Activated gamma-delta T cell treated with anti-CD3 and anti-CD28 coated beads, Interleukin-2, amount 50 U/mL, for 16 hours (primary cell): Measurements from ENCODE around the gene SMAD3.

Experiments
- DNase-seq: peaks from one replicate; pipeline ENCODE4 v3.0.0-alpha.2; 2020; ENCODE audit warnings: low read depth

SMAD3 gene

GRCh38 chr15:67097424-67097823 is 32.0 kb downstream of the SMAD3 start:
- DNase-seq, result no peak

DNA sequence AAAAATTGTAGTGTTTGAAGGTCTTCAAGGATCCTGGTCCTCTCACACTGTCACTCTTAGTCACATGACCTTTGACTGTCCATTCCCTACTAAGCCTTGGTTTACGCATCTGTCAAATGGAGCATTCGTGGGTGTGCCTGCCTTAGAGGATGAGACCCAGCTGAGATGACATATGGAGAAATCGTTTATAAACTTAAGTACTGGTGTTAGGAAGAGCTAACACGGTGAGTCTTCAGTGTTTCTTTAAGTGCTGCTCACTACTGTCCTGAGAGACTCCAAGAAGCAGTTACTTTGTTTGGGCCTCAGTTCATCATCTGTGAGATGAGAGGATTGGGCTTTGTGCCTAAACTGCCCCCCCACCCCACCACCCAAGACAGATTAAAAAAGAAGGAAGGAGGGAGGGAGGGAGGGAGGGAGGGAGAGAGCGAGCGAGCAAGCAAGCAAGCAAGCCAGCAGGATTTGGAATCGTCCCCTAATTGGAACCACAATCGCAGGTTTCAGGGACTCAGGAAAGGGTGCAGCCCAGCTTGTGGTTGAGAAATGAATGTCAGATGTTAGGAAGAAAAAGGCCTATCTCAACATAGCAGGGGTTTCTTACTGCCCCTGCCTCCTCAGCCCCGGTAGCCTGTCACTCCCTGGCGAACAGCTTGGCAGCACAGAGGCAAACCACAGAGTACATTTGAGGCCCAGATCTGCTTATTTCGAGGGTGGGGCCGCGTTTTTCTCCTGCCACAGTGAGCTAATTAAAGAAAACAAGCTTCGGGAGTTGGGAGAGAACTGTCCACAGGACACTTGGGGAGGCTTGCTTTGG is 32.7 kb downstream of the SMAD3 start:
- DNase-seq, result no peak

DNA sequence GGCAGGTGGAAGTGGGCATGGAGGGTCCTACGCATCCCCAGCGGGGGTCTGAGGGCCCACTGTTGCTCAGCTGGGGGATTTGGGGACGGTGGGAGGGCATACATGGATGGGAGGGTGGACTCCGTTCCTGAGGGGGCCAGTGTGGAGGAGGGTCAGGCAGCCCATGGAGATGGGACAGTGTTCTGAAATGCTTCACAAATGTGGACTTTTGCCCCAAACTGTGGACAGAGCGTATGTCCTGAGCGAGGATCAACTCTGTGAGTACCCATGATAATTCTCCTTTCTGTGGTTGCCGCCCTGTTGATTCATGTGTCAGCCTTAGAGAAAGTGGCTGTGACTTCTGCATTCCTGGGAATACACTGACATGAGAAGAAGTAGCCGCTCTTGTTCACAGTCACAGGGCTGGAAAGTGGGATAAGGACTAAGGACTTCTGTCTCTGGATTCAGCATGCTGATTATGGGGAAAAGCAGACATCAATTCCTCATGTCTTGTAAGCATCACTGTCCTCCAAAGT is 33.4 kb downstream of the SMAD3 start:
- no peak for DNase-seq

DNA sequence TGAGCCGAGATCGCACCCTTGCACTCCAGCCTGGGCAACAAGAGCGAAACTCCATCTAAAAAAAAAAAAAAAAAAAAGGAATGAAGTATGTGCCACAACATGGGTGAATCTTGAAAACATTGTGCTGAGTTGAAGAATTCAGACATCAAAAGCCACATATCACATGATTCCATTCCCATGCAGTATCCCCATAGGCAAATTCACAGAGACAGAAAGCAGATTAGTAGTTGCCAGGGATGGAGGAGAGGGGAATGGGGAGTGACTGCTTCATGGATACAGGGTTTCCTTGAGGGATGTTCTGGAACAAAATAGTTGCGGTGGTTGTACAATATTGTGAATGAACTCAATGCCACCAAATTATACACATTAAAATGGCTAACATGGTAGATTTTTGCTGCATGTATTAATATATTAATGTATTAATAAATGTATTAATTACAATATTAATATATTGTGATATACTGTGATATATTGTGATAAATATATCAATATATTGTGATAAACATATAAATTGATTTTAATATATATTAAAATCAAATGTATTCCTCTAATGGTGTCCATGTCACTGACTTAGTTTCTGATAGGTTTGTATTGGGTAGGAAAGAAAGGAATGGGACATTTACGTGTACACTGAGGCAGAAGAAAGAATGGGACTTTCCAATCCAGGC is 34.9 kb downstream of the SMAD3 start:
- no peak for DNase-seq

DNA sequence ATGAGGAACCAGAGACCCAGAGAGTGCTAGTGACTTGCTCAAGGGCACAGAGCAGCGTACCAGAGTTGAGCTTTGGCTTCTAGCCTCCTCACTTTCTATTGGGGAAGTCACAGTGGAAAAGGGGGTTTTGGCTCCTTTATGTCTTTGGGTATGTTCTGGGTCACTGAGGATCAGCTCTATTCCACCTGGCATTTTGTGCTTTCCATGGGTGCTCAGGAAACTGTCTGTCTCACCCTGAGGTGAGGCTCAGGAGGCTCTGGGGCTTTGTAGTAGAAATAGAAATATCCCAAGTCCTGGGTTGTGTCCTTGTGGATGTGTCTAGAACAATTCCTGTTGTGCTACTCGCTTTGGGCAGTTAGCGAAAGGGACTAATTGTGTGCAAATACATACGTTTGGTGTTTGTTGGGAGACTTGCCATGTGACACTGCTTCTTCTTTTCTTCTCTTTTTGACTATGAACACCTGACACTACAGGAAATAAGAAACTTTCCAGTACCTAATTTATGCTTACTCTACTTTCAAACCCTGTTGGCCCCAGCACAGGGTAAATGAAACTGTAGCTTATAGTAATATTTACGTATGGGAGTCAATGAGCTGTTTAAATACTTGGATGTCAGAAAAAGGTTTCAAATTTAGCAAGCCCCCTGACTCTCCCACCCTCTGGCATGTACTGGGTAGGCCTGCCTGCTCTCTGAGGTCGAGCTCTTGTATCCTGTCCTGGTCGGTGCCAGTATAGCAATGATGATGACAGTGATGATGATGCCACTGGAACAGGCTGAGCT is 35.6 kb downstream of the SMAD3 start:
- no peak for DNase-seq

DNA sequence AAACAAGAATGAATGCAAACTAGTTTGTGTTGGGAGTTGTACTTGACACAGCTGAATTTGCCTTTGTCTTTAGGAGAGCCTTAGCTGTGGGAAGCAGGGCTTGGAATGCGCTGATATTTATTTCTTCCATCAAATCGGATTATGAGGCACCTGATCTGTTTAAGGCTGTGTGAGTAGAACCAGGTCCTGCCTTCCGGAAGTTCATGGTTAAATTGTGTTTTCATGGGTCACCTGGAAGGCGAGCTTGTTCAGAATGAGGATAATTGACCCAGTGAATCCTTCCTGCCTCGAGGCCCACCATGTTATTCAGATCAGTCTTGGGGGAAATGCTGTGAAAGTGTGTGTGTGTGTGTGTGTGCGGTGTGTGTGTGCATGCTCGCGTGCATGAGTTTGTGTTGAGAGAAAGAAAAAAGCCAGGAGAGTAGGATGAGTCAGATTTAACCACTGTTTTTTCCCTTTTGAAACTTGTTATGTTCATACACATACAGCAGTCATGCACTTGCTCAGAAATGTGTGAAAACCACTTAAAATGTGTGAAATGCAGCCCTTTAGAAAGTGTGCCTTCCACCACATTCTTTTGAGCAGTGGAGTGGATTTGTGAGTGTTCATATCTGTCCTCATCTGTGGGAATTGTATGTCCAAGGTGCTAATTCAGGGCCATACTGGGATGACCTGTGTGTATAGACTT is 36.7 kb downstream of the SMAD3 start:
- peak; percentile 48 for DNase-seq

- DNase-seq, result no peak
Observed at GRCh38 chr15:67102599-67102929, 37.2 kb downstream of the SMAD3 start.

DNA sequence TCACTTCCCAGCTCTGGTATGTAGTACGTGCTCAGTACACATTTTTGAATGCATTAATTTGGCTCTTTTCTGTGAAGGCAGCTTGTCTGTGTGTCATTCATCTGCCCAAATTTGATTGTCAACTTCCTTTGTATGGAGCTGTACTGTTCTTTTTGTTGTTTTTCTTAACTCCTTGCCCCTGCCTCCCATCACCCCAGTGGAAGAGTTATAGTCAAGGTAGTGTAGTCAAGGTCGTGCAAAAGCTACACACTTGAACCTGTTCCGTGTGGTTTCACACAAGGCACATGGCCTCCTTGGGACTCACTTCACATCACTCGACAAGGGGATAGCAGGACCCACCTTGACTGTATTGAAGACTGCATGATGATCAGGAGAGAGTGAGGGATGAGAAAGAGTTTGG is 37.6 kb downstream of the SMAD3 start:
- no peak for DNase-seq

DNA sequence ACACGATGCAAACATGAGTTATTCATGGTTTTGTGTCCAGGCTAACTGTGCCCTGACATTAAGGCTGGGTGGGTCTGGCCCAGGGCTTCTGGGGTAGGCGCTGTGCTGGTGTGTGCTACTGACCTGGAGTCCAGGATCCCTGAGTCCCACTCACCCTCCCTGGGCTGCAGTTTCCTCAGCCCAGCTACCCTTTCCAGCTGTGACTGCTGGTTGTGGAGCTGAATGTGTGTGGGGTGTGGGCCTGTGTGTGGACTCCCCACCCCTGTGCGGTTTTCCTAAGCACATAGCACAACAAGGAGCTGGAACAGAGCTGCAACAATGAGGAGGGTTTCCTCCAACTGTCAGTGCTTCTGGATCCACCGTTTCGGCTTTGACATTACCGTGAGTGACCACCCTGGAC is 38.0 kb downstream of the SMAD3 start:
- no peak for DNase-seq

DNA sequence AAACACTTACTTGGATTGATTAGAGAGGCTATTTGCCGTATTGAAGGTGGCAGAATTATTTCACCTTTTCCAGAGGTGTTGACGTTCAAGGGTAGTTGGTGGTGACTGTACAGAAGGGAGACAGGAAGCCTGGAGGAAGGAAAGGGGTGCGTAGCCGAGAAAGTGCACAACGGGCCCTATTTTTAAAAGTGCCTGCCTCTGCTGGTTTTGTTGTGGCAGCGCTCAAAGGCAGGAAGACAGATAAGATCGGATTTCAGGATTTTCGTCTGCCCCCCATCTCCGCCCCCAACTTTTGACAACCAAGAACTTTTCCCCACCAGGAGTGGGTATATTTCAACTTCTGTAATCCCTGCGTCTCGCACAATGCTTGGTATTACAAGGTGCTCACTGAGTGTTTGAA is 38.5 kb downstream of the SMAD3 start:
- no peak for DNase-seq

DNA sequence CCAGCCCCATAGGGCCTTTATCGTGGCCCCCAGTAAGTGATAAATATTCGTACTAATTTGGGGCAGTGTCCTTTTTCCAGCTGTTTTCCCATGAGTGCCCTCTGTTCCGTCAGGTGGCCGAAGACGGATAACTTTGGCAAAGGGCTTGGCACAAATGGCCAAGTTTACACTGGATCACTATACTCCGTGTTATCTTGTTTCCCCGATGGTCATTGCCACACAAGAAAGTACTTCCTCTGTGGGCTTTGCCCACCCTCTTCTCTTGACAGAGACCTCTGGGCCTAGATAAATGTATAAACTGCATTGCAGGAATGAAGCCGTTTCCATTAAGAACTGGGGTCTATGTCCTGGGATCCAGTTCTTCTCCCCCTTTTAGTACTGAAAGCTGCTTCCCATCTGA is 39.1 kb downstream of the SMAD3 start:
- no peak for DNase-seq

DNA sequence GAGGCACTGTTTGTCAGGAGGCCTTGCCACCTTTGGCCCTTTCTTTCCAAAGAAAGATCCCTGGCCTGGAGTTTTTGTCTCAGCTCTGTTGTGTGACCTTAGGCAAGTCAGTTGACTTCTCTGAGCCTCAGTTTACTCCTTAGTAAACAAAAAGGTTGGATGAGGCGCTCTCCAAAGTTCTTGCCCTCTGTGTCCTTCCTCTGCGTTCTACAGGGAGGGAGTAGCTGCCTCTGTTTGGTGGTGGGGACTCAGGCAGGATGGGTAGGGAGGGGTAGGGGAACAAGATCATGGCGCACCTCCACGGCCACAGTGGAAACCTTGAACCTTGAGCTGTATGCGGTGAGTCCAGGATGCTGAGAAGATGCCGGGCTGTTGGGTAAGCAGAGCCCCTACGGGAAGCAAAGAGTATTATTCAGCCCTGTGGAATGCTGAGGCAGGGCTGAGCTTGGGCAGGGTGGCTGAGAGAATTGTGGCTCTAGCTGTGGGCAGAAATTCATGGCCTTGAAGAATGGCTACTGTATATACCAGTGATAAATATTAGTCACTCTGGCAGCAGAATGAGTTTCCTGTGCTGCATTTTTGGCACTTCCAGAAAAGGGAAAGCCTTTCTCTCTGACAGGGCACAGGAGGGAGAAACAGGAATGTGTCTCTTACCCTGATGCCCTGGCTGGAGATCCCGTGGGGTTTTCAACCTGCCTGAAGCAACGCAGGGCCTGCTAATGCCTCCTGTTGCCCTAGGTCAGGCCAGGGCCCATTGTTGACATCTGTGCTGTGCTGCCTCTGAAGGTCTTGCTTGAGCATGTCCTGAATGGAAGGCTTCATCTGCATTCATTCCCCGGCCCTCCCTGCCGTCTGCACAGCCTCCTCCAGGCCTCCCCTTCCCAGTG is 39.9 kb downstream of the SMAD3 start:
- DNase-seq, result no peak

- no peak for DNase-seq
Observed at GRCh38 chr15:67105991-67106763, 40.8 kb downstream of the SMAD3 start.

DNA sequence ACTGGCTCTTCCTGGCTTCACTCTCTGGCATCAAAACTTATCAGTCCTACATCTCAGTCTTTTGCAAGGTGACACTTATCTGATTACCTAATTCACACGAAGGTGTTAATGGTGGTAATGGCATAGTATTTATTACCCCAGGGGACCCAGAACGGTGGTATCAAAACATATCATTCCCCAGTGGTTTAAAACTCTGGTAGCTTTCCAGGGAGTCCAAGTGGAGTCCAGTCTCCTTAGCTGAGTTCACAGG is 41.3 kb downstream of the SMAD3 start:
- no peak for DNase-seq

GRCh38 chr15:67107014-67107812 is 41.8 kb downstream of the SMAD3 start:
- DNase-seq, result no peak

GRCh38 chr15:67108122-67108961 is 42.9 kb downstream of the SMAD3 start:
- DNase-seq, result no peak

DNA sequence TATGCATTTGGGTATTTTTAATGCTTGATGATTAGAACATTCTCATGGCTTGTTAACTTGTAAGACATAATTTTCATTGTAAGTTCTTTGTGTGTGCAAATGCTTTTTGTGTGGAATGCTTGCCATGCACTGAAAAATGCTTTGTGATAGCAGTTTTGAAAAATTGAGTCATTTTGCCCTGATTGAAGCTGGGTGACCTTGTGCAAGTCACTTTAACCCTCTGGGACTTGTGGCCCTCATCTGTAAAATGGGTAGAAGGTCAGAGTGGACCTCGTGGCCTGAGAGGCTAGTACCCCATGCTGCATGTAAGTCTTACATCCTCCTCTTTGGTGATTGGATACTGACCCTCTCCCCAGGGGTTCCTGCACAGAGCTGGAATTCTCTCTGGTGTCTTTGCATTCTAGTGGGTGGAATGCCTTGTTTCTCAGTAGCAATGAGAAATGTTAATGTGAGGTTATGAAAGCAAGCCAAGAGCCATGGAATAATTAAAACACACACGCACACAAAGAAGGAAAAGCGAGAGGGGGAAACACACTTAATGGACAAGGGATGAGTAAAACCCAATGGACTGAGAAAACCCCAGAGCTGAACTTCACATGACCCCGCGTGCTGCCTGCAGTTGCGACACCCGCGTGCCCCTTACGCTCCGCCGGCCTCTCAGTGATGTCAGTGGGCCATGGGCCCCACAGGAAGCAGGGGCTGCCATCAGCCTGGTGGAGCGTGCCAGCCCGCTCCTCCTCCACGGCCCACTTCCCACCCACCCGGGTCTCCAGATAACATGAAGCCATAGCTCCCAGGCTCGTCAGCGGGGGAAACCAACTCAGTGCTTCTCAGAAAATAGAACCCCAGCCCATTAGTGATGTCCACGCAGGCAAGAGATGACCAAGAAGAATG is 44.0 kb downstream of the SMAD3 start:
- DNase-seq, result no peak

DNA sequence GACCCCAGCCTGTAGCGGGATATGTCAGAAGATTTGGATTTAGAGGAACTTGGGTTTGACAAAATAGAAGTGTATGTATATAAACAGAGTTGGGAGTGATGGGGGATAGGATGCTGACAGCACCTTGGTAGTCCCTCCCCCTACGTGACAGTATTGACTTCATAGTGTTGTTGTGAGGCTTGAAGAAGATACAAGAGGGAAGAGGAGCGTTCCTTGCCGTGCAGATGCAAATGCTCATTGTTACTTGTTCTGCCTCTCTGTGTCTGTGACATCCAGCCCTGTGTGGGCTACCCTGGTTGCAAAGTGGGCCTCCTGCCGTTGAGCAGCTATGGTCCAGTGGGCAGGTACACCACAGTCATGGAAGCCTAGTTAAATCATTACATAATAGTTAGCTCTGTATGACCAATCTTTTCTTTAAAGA is 45.0 kb downstream of the SMAD3 start:
- no peak for DNase-seq
